ENCODE measurements around the gene TUBGCP2.

Gene TUBGCP2

DNA sequence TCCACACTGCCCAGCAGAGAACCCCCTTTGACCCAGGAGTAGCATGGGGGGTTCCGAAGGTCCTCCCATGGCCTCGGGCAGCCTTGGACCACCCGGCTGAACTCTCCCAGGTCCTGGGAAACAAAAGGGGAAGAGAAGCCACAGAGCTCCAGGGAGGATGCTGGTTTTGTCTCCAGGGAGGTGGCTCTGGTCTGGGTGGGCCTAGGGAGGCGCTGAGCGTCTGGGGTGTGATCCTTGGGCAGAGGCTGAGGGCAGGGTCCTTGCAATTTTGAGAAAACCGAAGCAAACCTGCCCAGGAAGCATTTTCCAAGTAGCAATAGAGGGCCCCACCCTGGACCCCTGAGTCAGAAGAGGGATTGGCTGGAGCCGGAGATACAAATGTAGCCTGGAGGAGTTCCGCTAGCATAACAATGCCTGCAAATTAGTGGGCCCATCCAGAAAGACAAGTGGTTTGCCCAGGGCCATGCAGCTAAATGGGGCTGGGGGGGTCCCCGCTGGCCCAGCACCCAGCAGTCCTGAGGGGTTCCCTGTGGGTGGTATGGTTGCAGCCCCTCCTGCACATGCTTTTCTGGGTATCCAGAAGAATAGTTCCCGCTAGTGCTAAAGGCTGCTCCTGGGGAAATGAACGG lies 76.6 kb downstream of the TUBGCP2 start:
- no peak overlapping the region for H3K4me3 ChIP-seq (ENCODE audit: low read depth, low read length)
- TF ChIP-seq, protein P1, sequence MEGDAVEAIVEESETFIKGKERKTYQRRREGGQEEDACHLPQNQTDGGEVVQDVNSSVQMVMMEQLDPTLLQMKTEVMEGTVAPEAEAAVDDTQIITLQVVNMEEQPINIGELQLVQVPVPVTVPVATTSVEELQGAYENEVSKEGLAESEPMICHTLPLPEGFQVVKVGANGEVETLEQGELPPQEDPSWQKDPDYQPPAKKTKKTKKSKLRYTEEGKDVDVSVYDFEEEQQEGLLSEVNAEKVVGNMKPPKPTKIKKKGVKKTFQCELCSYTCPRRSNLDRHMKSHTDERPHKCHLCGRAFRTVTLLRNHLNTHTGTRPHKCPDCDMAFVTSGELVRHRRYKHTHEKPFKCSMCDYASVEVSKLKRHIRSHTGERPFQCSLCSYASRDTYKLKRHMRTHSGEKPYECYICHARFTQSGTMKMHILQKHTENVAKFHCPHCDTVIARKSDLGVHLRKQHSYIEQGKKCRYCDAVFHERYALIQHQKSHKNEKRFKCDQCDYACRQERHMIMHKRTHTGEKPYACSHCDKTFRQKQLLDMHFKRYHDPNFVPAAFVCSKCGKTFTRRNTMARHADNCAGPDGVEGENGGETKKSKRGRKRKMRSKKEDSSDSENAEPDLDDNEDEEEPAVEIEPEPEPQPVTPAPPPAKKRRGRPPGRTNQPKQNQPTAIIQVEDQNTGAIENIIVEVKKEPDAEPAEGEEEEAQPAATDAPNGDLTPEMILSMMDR (IDR thresholded peaks at IDR 0.05; ENCODE audit: insufficient read depth, low read length, missing control alignments): no peak
- ChIA-PET POLR2A (no interaction called here), CTCF (no interaction called here)
- DNase-seq (ENCODE audit: low read depth, low spot score): no peak

DNA sequence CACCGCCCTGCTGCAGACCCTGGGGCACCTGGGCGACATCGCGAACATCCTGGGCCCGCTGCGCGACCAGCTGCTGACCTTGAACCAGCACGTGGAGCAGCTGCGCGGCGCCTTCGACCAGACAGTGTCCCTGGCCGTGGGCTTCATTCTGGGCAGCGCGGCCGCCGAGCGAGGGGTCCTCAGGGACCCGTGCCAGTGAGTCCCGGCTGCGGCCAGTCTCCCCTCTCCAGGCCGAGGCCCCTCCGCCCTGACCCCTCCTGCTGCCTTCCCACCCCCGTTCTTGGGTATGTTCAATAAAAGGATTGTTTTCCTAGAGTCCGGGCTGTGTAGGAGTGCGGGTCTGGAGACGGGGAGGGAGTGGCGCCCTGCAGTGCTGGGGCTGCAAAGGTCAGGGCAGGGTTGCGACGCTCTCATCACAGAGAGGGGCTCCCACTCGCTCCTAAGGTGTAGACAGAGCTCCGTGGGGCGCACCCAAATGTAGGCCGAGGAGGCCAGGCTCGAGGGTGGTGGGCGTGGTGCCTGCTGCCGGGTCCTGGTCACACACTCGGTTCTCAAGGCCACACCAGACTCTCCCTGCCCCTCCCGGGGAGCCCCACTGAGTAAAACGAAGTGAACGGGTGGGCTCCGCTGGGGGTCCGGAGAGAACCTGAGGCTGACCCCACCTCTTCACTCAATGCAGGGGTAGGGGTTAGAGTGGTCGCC lies 77.3 kb downstream of the TUBGCP2 start:
- POLR2A ChIA-PET: no interaction called here
- no peak for DNase-seq (ENCODE audit: low read depth, low spot score)
- no peak overlapping the region for H3K4me3 ChIP-seq (ENCODE audit: low read depth, low read length)
- TF ChIP-seq, protein P1 (IDR thresholded peaks at IDR 0.05; ENCODE audit: insufficient read depth, low read length, missing control alignments): no peak
- CTCF ChIA-PET: no interaction called here

DNA sequence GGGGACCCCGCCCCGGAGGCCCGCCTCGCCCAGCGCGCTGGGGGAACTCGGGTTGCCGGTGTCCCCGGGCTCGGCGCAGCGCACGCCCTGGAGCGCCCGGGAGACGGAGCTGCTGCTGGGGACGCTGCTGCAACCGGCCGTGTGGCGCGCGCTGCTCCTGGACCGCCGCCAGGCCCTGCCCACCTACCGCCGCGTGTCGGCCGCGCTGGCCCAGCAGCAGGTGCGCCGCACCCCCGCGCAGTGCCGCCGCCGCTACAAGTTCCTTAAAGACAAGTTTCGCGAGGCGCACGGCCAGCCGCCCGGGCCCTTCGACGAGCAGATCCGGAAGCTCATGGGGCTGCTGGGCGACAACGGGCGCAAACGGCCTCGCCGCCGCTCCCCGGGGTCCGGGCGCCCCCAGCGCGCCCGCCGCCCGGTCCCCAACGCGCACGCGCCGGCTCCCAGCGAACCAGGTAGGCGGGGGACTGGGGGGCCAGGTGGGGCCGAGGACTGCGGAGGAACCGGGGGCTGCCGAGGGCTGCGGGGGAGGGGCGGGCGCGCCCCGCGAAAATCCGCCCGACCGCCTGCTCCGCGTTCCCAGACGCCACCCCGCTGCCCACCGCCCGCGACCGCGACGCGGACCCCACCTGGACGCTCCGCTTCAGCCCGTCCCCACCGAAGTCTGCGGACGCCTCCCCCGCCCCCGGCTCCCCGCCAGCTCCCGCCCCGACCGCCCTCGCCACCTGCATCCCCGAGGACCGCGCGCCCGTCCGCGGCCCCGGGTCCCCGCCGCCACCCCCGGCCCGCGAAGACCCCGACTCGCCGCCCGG lies 78.1 kb downstream of the TUBGCP2 start:
- H3K4me3 ChIP-seq (ENCODE audit: low read depth, low read length): no peak overlapping the region
- ChIA-PET POLR2A (no interaction called here), CTCF (no interaction called here)
- TF ChIP-seq, protein P1 (IDR thresholded peaks at IDR 0.05; ENCODE audit: insufficient read depth, low read length, missing control alignments): no peak
- no peak for DNase-seq (ENCODE audit: low read depth, low spot score)

DNA sequence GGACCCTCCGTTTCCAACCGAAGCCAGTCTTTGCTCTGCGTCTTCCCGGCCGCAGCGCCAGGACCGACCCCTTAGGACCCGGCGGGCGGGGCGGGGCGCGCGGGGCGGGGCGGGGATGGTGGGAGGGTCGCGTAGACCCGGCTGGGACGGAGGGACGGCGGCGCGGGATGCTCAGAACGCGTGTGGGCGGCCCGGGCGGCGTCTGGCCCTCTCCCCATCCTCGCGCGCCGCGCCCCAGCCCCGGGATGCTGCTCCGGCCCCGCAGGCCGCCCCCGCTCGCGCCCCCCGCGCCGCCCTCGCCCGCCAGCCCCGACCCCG lies 78.7 kb downstream of the TUBGCP2 start, which contains the start of gene UTF1:
TSS of gene UTF1 (plus strand) at position 174 of the 318 bp plus-strand sequence. CDS start at position 246, 72 bp downstream.
- H3K4me3 ChIP-seq (ENCODE audit: low read depth, low read length): no peak within 1 kb of the TSS
- POLR2A ChIA-PET: no interaction called here
- TF ChIP-seq, protein P1 (IDR thresholded peaks at IDR 0.05; ENCODE audit: insufficient read depth, low read length, missing control alignments): no peak
- CTCF ChIA-PET: no interaction called here
- no peak for DNase-seq (ENCODE audit: low read depth, low spot score)

DNA sequence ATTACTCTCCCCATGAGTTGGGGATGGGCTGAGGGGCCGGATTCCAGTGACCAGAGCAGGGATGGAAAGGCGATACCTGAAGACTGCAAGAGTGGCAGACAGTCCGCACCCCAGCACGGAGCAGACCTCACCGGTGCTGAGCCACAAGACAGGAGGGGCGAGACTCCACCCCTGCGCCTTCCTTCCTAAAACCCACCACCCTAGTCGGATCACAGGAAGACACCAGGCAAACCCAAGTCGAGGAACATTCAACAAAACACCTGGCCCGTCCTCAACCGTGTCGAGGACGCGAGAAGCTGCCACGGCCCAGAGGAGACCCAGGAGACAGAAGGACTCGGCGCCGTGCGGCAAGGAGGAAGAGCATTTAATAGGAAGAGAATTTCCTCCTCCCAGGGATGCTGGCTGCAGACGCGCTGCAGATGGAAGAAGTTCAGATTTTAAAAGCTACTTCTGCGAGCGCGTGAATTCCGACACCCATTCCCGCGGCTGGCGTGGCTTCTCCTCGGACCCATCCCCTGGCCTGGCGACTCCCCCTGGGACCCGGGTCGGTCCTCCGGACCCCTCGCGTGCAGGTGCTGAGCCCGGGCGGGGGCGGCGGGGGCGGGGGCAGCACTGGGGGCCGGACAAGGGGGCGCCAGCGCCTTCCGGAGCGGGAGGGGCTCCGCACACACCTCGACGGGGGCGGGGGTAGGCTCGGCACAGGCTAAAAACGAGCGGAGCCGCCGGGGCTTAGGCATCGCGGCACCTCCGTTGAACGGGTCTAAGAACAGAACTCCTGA lies 79.2 kb downstream of the TUBGCP2 start:
- DNase-seq (ENCODE audit: low read depth, low spot score): no peak
- ChIA-PET CTCF (no interaction called here), POLR2A (no interaction called here)
- no peak overlapping the region for H3K4me3 ChIP-seq (ENCODE audit: low read depth, low read length)
- TF ChIP-seq, protein P1 (IDR thresholded peaks at IDR 0.05; ENCODE audit: insufficient read depth, low read length, missing control alignments): no peak

Data from AG04449 (cell line).